Karpas-422 (cell line): ENCODE data around the gene ABHD2. TPM values are rescaled to one million over a fixed set of nuclear protein-coding genes. Genes with fewer than 3 reads are reported as not detected.

ENCODE experiments used
- DNase-seq: peaks from one replicate; pipeline ENCODE4 v3.0.0-alpha.2; 2015
- H2AFZ ChIP-seq: fragments of 200-600 bp; sonication (generic); 2 replicates; pipeline ENCODE4 v1.6.1; 2014; ENCODE audit warnings: antibody characterized with exemption, low read length, mixed read lengths
- H3K27ac ChIP-seq: fragments of 200-600 bp; sonication (generic); 2 replicates; pipeline ENCODE4 v1.5.1; 2014; ENCODE audit warnings: mild to moderate bottlenecking, low read length, moderate library complexity
- H3K27me3 ChIP-seq: fragments of 200-600 bp; sonication (generic); 2 replicates; pipeline ENCODE4 v1.6.1; 2014; ENCODE audit warnings: low read length, mixed read lengths
- H3K36me3 ChIP-seq: fragments of 200-600 bp; sonication (generic); 2 replicates; pipeline ENCODE4 v1.6.1; 2014; ENCODE audit warnings: low read length, mixed read lengths; ENCODE audit not compliant: insufficient read depth
- H3K4me1 ChIP-seq: fragments of 200-600 bp; sonication (generic); 2 replicates; pipeline ENCODE4 v1.6.1; 2014; ENCODE audit warnings: mild to moderate bottlenecking, low read length, mixed read lengths
- H3K4me2 ChIP-seq: fragments of 200-600 bp; sonication (generic); 2 replicates; pipeline ENCODE4 v1.6.1; 2014; ENCODE audit warnings: low read length, low read depth, mild to moderate bottlenecking; ENCODE audit not compliant: poor library complexity, severe bottlenecking
- H3K4me3 ChIP-seq: fragments of 200-600 bp; sonication (generic); 2 replicates; pipeline ENCODE4 v1.5.1; 2014; ENCODE audit warnings: mild to moderate bottlenecking, antibody characterized with exemption, low read length, mixed read lengths
- H3K79me2 ChIP-seq: fragments of 200-600 bp; sonication (generic); 2 replicates; pipeline ENCODE4 v1.6.1; 2014; ENCODE audit warnings: mild to moderate bottlenecking, low read length, mixed read lengths
- H3K9ac ChIP-seq: fragments of 200-600 bp; sonication (generic); 2 replicates; pipeline ENCODE4 v1.6.0; 2014; ENCODE audit warnings: low read length
- H3K9me2 ChIP-seq: fragments of 200-600 bp; sonication (generic), shearing (Covaris generic); replicated peaks from 2 replicates; pipeline ENCODE4 v1.6.0; 2014; ENCODE audit warnings: mild to moderate bottlenecking, low read length, moderate library complexity; ENCODE audit not compliant: insufficient read depth
- H3K9me3 ChIP-seq: fragments of 300-700, 200-600 bp; sonication (generic); 2 replicates; pipeline ENCODE4 v1.6.1; 2014; ENCODE audit warnings: low read length, mixed read lengths
- H4K20me1 ChIP-seq: fragments of 200-600 bp; sonication (generic); 2 replicates; pipeline ENCODE4 v1.6.1; 2014; ENCODE audit warnings: mild to moderate bottlenecking, antibody characterized with exemption, low read length, low read depth; ENCODE audit not compliant: insufficient read depth
- total RNA-seq: library from RNA; depleted of rRNA; stranded (reverse); fragments of >200 nt; shearing (Covaris generic); gene quantifications from 2 replicates; pipeline ENCODE4 v1.2.3, GENCODE V29; 2014; ENCODE audit warnings: low replicate concordance

The ABHD2 gene
- total RNA-seq, 1 experiment from 2014 or later, result 43.6 TPM

- Histone ChIP-seq H4K20me1 (no peaks in the 10 kb centered on the region), H3K9me3 (no peaks in the 10 kb centered on the region), H2AFZ (no peak overlapping the region), H3K9me2 (no peaks in the 10 kb centered on the region), H3K36me3 (peaks cover 2% of the 10 kb centered on the region; the same call in 1 of the 2 replicates), H3K4me1 (peaks cover 20% of the 10 kb centered on the region), H3K27ac (no peak overlapping the region), H3K9ac (no peak overlapping the region), H3K4me2 (no peak overlapping the region), H3K27me3 (no peaks in the 10 kb centered on the region), H3K4me3 (no peak overlapping the region), H3K79me2 (no peaks in the 10 kb centered on the region)
- no peak for DNase-seq
Observed at GRCh38 chr15:89196241-89196640, 108.0 kb downstream of the ABHD2 start.

- Histone ChIP-seq H3K4me2 (peak overlapping the region; percentile 36), H3K79me2 (no peaks in the 10 kb centered on the region), H3K36me3 (peaks cover 2% of the 10 kb centered on the region; the same call in 1 of the 2 replicates)
Observed at GRCh38 chr15:89196994-89197393, 108.7 kb downstream of the ABHD2 start.

DNA sequence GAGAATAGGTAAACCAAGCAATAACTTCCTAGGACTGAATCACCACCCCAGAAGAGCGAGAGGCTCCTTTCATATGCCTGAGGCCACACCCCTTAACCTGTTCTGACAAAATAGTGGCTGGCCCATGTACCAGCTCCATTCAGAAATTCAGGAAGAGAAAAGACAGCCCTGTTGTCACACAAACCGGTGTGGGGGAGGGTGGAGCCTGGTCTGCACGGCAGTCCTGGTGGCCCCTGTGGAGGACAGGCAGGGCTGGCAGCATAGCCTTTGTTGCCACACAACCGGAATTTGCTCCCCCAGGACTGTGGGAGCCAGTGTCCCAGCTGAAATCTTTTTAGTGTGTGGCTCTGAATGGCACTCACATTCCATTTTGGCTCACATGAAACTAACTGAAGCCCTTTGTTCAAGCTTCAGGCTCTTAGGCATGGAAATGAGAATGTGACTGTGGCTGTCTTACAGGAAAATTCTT is 109.3 kb downstream of the ABHD2 start:
- Histone ChIP-seq H3K9me2 (no peaks in the 10 kb centered on the region), H3K4me1 (peaks cover 20% of the 10 kb centered on the region), H3K27ac (peak overlapping the region; percentile 24; the same call in 1 of the 2 replicates), H3K9me3 (no peaks in the 10 kb centered on the region), H4K20me1 (no peaks in the 10 kb centered on the region), H3K4me3 (no peak overlapping the region), H3K79me2 (no peaks in the 10 kb centered on the region), H3K27me3 (no peaks in the 10 kb centered on the region), H3K36me3 (no peaks in the 10 kb centered on the region), H2AFZ (no peak overlapping the region), H3K4me2 (peak overlapping the region; percentile 36), H3K9ac (no peak overlapping the region)
- no peak for DNase-seq

More at GRCh38 chr15:89196994-89197393, 108.7 kb downstream of the ABHD2 start:
- Histone ChIP-seq H4K20me1 (no peaks in the 10 kb centered on the region), H3K9ac (no peak overlapping the region), H3K4me1 (peaks cover 20% of the 10 kb centered on the region), H3K4me3 (no peak overlapping the region), H3K9me2 (no peaks in the 10 kb centered on the region), H2AFZ (no peak overlapping the region), H3K27me3 (no peaks in the 10 kb centered on the region), H3K9me3 (no peaks in the 10 kb centered on the region), H3K27ac (no peak overlapping the region)
- DNase-seq, result no peak

DNA sequence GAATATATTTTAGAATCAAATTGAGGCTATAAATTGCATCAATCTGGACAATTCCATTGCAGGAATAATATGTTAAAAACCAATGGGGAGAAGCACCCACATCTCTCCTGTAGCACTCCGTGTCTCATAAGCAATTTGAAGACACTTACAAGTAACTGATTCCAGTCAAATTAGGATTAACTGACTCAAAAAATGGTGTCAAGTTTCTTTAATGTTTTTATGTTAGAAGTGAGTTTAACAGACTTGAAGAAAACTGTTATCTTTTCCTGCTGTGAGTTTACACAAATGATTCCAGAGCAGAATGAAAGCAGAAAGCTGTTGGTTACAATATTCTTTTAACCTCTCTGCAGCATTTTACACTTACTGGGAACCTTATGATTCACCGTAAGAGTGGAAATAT is 109.9 kb downstream of the ABHD2 start:
- no peaks in the 10 kb centered on the region for H3K9me3 ChIP-seq
- no peak overlapping the region for H2AFZ ChIP-seq
- no peak overlapping the region for H3K9ac ChIP-seq
- peak overlapping the region; percentile 36 for H3K4me2 ChIP-seq
- H3K79me2 ChIP-seq, result no peaks in the 10 kb centered on the region
- no peak for DNase-seq
- H4K20me1 ChIP-seq, result no peaks in the 10 kb centered on the region
- peak overlapping the region; percentile 24 for H3K27ac ChIP-seq
- no peaks in the 10 kb centered on the region for H3K9me2 ChIP-seq
- no peaks in the 10 kb centered on the region for H3K27me3 ChIP-seq
- peaks cover 20% of the 10 kb centered on the region for H3K4me1 ChIP-seq
- H3K4me3 ChIP-seq, result no peak overlapping the region
- no peaks in the 10 kb centered on the region for H3K36me3 ChIP-seq

GRCh38 chr15:89198934-89199333 is 110.7 kb downstream of the ABHD2 start:
- no peaks in the 10 kb centered on the region for H3K79me2 ChIP-seq
- no peaks in the 10 kb centered on the region for H3K9me2 ChIP-seq
- no peak overlapping the region for H3K4me2 ChIP-seq
- H3K4me3 ChIP-seq, result no peak overlapping the region
- no peak for DNase-seq
- H3K9me3 ChIP-seq, result no peaks in the 10 kb centered on the region
- H3K27me3 ChIP-seq, result no peaks in the 10 kb centered on the region
- no peaks in the 10 kb centered on the region for H4K20me1 ChIP-seq
- no peaks in the 10 kb centered on the region for H3K36me3 ChIP-seq
- H3K4me1 ChIP-seq, result peaks cover 20% of the 10 kb centered on the region
- no peak overlapping the region for H3K9ac ChIP-seq
- H3K27ac ChIP-seq, result no peak overlapping the region
- H2AFZ ChIP-seq, result no peak overlapping the region

DNA sequence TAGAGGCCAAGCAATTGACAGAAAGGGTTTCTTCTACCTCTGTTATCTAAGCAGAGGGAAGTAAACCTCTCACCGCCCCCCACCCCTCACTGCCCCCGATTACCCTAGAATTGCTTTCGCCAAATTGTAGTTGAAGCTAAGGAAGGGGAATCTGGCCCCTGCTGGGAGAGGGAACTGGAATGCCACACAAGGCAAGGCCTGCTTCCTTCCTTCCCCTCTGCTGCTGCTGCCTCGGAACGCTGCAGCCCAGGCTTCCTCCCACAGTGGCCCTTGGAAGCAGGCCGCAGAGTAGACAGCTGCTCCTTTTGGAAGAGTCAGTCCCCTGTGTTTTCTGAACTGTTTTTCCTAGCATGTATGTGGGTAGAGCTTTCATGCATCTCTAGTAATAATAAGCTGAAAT is 111.5 kb downstream of the ABHD2 start:
- Histone ChIP-seq H2AFZ (no peak overlapping the region), H3K27me3 (no peaks in the 10 kb centered on the region), H4K20me1 (no peaks in the 10 kb centered on the region), H3K9ac (no peak overlapping the region), H3K27ac (no peak overlapping the region), H3K4me2 (no peak overlapping the region), H3K9me3 (no peaks in the 10 kb centered on the region), H3K4me3 (no peak overlapping the region), H3K79me2 (no peaks in the 10 kb centered on the region), H3K4me1 (peaks cover 20% of the 10 kb centered on the region), H3K9me2 (no peaks in the 10 kb centered on the region), H3K36me3 (no peaks in the 10 kb centered on the region)
- DNase-seq, result no peak

DNA sequence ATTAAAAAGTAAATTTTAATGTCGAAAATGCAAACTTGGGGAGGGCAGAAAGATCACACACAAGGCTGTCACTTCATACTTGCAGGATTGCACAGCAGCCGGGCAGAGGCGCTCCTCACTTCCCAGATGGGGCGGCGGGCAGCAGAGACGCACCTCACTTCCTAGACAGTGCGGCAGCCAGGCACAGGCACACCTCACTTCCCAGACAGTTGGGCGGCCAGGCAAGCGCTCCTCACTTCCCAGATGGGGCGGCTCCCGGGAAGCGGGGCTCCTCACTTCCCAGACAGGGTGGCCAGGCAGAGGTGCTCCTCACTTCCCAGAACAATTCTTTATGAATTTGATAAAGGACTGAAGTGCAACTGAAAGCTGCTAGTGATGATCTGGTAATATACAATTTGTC is 111.9 kb downstream of the ABHD2 start:
- Histone ChIP-seq H3K4me1 (peaks cover 20% of the 10 kb centered on the region), H3K4me3 (no peak overlapping the region), H3K27ac (no peak overlapping the region), H3K9me3 (no peaks in the 10 kb centered on the region), H3K9ac (no peak overlapping the region), H3K36me3 (no peaks in the 10 kb centered on the region), H3K79me2 (no peaks in the 10 kb centered on the region), H3K4me2 (no peak overlapping the region), H3K9me2 (no peaks in the 10 kb centered on the region), H2AFZ (no peak overlapping the region), H3K27me3 (no peaks in the 10 kb centered on the region), H4K20me1 (no peaks in the 10 kb centered on the region)
- DNase-seq, result no peak

DNA sequence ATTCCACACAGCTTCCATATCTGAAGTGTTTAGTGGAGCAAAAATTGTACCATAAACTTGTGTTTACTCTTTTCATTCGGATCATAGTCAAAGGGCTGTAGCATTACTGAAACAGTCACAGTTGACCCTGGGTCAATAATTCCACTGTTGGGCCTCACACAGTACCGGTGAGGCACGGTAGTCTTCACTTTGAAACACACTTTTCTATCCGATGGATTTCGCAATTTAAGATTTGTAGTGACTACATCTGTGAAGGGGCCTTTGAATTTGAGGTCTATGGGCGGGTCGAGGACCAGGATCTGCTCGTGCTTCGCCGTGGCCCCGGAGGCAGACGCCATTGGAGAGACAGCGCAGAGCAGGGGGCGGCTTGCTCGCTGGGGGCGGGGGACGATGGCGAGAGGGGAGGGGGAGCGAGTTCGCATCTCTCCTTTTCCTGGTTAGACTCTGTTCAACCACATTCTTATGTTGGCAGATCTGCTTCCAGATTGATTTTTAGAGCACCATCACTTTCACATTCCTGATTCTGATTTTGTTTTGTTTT is 113.3 kb downstream of the ABHD2 start:
- Histone ChIP-seq H3K27me3 (no peaks in the 10 kb centered on the region), H2AFZ (no peak overlapping the region), H3K79me2 (no peaks in the 10 kb centered on the region), H3K9me2 (no peaks in the 10 kb centered on the region), H4K20me1 (no peaks in the 10 kb centered on the region), H3K4me3 (no peak overlapping the region), H3K4me2 (no peak overlapping the region), H3K9me3 (no peaks in the 10 kb centered on the region), H3K9ac (no peak overlapping the region), H3K27ac (no peak overlapping the region), H3K4me1 (peaks cover 20% of the 10 kb centered on the region), H3K36me3 (no peaks in the 10 kb centered on the region)
- no peak for DNase-seq
